Ishikawa (cell line): ENCODE measurements around the gene EMC9.

Experiments used
- CEBPB ChIP-seq: IDR thresholded peaks from 2 replicates; pipeline ENCODE4 v1.6.1; 2012
- CREB1 ChIP-seq: IDR thresholded peaks from 2 replicates; pipeline ENCODE4 v1.6.1; 2012; ENCODE audit warnings: low read depth
- EGR1 ChIP-seq: IDR thresholded peaks from 2 replicates; pipeline ENCODE4 v1.6.1; 2012
- RAD21 ChIP-seq: IDR thresholded peaks from 2 replicates; pipeline ENCODE4 v1.6.1; 2012; ENCODE audit warnings: low read depth
- YY1 ChIP-seq: IDR thresholded peaks from 2 replicates; pipeline ENCODE4 v1.6.1; 2012; ENCODE audit warnings: low read depth
- ZBTB7A ChIP-seq: IDR thresholded peaks from 2 replicates; pipeline ENCODE4 v1.6.1; 2012; ENCODE audit warnings: low read depth
- TF ChIP-seq, protein P1 (sequence below): IDR thresholded peaks from 2 replicates; pipeline ENCODE4 v1.6.1; 2012; ENCODE audit warnings: low read depth, mild to moderate bottlenecking

DNA sequence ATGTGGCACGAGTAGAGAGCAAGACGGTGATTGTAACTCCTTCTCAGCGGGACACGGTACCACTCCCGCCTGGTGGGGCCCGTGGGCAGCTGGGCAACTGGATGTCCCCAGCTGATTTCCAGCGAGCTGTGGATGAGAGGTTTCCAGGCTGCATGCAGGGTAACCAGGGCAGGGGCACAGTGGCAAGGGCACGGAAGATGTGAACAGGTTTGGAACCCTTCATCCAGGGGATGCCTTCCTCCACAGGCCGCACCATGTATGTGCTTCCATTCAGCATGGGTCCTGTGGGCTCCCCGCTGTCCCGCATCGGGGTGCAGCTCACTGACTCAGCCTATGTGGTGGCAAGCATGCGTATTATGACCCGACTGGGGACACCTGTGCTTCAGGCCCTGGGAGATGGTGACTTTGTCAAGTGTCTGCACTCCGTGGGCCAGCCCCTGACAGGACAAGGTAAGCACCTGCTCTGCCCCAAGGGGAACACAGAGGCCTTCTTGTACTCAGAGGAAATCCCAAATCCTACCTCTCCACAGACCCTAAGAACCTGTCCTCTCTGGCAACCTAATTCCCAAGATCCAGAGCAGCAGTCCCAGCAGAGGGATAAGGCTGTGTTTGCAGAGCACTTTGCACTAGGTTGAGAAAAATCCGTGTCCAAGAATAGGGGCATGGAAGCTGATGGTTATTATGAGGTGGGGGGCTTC lies 43.0 kb downstream of the EMC9 start:
- TF ChIP-seq, protein P1, sequence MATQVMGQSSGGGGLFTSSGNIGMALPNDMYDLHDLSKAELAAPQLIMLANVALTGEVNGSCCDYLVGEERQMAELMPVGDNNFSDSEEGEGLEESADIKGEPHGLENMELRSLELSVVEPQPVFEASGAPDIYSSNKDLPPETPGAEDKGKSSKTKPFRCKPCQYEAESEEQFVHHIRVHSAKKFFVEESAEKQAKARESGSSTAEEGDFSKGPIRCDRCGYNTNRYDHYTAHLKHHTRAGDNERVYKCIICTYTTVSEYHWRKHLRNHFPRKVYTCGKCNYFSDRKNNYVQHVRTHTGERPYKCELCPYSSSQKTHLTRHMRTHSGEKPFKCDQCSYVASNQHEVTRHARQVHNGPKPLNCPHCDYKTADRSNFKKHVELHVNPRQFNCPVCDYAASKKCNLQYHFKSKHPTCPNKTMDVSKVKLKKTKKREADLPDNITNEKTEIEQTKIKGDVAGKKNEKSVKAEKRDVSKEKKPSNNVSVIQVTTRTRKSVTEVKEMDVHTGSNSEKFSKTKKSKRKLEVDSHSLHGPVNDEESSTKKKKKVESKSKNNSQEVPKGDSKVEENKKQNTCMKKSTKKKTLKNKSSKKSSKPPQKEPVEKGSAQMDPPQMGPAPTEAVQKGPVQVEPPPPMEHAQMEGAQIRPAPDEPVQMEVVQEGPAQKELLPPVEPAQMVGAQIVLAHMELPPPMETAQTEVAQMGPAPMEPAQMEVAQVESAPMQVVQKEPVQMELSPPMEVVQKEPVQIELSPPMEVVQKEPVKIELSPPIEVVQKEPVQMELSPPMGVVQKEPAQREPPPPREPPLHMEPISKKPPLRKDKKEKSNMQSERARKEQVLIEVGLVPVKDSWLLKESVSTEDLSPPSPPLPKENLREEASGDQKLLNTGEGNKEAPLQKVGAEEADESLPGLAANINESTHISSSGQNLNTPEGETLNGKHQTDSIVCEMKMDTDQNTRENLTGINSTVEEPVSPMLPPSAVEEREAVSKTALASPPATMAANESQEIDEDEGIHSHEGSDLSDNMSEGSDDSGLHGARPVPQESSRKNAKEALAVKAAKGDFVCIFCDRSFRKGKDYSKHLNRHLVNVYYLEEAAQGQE: no peak
- TF ChIP-seq ZBTB7A (no peak), CEBPB (no peak), EGR1 (no peak), CREB1 (no peak), YY1 (no peak), RAD21 (no peak)
